ENCODE results near the gene ETV1.

Gene ETV1

DNA sequence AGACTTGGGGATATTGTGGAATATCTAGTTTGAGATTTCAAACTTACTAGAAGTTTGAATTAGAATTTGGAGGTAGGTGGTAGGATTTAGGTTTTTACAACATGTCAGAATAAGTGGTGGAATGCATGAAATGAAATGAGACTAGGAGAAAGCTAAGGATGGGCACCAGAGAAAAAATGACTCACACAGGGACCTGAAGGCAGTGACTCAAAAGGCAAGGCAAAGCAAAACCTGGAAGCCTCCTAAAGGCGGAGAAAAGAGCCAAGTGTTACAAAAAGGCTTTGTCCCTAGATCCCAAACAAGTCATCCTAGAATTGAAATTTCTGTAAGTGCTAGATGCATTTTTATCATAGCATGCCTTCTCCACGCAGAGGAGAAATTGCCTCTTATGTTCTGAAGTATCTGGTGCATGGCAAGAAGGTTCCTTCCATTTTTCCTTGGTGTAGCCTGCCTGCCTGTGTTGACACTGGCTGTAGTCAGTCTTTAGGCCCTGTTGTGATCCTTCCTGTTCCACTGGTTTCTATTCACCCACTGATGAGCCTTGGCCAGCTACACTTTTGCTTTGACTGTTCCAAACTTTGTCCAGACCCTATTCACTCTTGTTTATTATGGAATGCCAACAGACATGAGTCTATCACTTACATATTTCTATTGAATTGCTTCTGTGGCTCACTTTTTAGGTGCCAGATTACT is 109.3 kb downstream of the ETV1 start:
- peak; percentile 48 for DNase-seq (ENCODE audit: low read depth)

- no peak for DNase-seq (ENCODE audit: low read depth)
These were observed 110.3 kb downstream of the ETV1 start for GRCh38 chr7:13879143-13879542.

DNA sequence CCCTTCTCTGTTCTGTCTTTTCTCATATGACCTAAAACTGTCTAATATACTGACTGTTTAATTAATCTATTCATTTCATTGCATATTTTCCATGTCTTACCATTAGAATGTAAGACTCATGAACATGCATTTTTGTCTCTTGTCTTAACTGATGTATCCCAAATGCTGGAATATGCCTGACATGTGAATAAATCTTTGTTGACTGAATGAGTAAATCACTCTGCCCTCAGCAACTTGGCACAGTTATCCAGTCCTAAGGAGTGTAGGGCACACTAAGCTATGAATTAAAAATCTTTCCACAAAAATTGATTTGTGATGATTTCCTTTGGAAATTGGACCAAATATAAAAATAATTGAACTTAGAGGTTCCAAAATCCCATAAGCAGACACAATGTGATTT is 111.3 kb downstream of the ETV1 start:
- DNase-seq (ENCODE audit: low read depth), result no peak

DNA sequence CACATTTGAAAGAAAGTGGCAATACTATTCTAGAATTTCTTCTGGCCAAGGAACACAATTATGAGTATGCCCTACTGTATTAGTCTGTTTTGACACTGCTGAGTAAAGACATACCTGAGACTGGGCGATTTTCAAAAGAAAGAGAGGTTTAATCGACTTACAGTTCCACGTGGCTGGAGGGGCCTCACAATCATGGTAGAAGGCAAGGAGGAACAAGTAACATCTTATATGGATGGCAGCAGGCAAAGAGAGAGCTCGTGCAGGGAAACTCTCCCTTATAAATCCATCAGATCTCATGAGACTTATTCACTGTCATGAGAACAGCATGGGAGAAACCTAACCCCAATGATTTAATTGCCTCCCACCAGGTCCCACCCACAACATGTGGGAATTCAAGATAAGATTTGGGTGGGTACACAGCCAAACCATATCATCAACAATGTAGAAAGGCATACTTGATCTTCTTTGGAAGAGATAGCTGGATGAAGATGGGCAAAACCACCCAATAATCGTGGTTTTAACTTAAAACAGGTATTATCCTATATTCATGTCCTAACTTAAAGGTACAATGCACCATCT is 113.9 kb downstream of the ETV1 start:
- no peak for DNase-seq (ENCODE audit: low read depth)

DNA sequence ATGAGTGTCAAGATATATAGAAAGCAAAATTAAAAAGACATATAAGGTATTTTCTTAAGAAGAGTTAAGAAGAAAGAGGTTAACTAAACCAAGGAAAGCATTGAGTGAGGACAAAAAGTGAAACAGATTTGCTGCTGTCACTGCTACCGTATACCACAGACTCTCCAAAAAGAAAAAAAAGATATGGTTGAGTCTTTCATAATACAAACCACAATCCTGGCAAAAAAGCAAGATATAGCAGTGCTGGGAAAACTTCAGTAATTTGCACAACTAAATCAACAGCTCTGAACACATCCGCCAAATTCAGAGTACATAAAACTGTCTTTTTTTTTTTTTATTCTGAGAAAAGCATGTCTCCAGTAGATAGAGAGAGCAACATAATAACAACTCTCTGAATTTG is 114.7 kb downstream of the ETV1 start:
- DNase-seq (ENCODE audit: low read depth), result peak; percentile 77

DNA sequence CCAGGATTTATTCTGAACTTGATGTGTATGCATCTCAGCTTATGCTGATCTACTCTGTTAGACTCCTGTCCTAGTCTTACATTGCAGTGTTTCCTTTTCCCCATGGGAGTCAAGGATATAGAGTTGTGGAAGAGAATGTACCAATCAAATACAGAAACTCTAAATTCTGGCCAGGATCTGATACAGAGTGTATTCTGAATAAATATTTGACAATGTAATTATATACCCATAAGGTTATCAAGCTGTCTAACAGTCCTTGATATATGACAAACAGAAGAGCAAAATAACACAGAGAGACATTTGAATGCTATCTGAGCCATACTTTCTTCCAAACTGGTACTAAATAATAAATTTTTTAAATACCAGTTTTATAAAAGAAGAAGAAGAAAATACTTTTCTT is 116.8 kb downstream of the ETV1 start:
- no peak for DNase-seq (ENCODE audit: low read depth)

DNA sequence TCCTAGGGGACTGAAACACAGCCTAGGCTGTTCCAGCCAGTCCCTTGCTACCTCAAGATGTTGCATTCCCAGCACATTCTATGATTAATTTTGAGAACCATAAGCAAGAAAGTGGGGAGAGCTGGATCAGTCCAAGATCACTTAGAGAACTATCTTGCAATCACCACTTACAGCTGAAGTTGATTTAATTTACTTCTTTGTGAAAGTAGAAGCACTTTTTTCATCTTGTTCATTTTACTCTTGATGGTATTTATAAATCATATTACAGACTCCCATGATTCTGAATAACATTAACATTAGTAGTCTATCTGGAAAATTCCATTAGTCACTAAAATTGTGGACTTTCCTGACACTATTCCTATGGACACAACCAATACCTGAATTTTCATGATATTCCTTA is 118.5 kb downstream of the ETV1 start:
- no peak for DNase-seq (ENCODE audit: low read depth)

DNA sequence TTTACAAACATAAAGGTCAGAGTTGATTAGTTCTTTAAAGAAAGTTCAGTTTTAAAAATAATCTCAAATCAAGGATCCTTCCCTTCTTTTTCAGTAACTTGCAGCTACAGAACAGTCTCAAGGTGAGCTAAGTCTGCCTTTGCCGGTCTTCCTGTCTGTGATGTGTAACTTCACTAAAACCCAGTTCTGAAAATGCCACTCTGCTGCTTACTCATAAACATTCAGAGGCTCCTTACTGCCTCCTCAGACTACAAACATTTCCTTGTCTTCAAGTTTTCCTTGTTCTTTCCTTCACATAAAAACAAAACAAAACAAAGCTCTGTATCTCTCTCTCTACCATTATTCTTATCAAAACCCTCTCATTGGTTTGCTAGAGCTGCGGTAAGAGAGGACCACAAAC is 128.7 kb downstream of the ETV1 start:
- DNase-seq (ENCODE audit: low read depth), result no peak

- DNase-seq (ENCODE audit: low read depth), result no peak
These were observed 133.5 kb downstream of the ETV1 start for GRCh38 chr7:13856012-13856411.

DNA sequence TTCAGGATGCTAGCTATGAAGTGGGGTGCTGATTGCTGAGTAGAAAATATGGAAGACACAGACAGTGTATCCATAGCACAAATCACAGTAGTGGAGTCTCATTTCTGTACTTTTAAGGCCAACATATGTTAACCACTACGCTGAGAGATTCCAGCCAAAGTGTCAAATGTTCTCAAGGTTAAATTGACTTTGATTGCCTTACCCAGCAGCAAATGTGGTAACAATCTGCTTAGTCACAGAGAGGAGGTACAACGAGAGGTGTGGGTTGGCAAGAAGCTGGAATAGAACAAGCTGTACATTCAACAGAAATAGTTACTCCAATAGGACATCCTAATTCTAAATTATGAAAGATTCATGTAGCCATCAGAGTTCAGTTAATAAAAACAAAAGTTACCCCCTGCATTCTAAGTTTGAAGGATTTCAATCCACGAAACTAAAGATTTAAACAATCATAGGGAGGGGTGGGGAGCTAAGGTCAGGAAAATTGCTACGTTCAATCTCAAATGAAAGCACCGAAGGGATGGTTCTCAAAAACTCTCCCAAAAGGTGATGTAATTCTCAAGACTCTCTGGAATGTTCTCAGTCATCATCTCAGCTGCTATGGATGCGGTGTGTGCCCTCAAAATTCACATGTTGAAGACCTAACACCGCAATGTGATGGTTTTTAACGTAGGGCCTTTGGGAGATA is 137.0 kb downstream of the ETV1 start:
- DNase-seq (ENCODE audit: low read depth), result no peak

DNA sequence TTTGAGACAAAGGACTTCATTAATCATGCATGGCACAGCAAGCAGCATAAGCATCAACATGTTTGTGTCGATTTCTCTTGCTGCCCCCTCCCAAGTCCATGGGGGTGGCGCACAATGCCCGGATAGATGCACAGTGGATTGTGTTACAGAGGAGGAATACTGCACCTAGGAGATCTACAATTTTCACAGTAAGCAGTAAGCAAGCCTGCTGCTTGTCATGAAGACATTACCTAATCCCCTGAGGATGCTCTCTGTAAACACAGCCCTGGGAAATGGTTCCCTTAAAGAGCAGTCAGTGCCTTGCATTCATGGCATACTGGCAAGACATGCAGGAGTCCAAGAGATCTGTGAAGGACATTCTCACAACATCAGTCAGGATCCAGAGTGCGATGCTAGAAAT is 137.7 kb downstream of the ETV1 start:
- DNase-seq (ENCODE audit: low read depth), result no peak

GRCh38 chr7:13850185-13850752 is 139.2 kb downstream of the ETV1 start:
- DNase-seq (ENCODE audit: low read depth), result peak; percentile 97

- no peak for DNase-seq (ENCODE audit: low read depth)
These were observed 140.1 kb downstream of the ETV1 start for GRCh38 chr7:13849163-13849892.

- DNase-seq (ENCODE audit: low read depth), result no peak
These were observed 140.8 kb downstream of the ETV1 start for GRCh38 chr7:13848681-13849131.

DNA sequence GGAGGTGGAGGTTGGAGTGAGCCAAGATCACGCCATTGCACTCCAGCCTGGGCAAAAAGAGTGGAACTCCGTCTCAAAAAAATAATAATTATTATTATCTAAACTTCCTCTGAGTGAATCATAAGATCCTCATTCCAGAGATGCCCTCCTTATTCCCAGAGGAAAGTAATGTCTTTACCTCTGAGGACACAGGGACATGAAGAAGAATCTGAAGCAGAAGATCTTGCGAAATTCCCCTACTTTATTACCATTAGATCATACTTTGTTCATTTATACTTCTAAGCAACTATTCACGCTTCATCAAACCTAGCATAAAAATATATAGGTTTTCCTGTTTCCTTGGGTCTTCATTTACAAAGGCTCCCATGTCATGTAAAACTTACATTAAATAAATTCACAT is 143.1 kb downstream of the ETV1 start:
- no peak for DNase-seq (ENCODE audit: low read depth)

GRCh38 chr7:13845601-13846000 is 143.9 kb downstream of the ETV1 start:
- DNase-seq (ENCODE audit: low read depth), result no peak

GRCh38 chr7:13844954-13845353 is 144.5 kb downstream of the ETV1 start:
- DNase-seq (ENCODE audit: low read depth), result no peak

DNA sequence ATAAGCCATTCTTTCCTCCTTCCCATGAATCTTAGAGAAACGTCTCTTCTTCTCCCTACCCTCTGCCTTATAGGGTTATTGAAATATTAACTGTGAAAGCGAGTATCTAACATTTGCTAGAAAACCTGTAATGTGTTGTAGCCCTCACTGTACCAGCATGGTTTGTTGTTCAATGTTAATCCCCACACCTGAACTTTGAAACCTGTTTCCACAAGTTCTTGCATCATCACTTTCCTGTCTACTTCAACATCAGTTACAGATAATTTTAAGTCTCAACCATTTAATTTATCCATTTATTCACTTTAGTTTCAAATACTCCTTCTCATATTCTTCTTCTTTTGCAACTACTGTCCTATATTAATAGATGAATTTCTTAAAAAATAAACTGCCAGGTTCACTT is 148.2 kb downstream of the ETV1 start:
- no peak for DNase-seq (ENCODE audit: low read depth)

Data from stromal cell of bone marrow (primary cell).